ENCODE data around the gene C8A. TPM values are rescaled to one million over a fixed set of nuclear protein-coding genes. Genes with fewer than 3 reads are reported as not detected.

The C8A gene
- not detected in 2 replicates for total RNA-seq (2014; rRNA removed; shearing (Covaris generic))

- DNase-seq (ENCODE audit: low read depth): no peak
These were observed at the start of gene C8A for GRCh38 chr1:56854521-56855099. TSS of gene C8A (plus strand) at chr1:56854797. CDS start at chr1:56854902, 105 bp downstream.

GRCh38 chr1:56806804-56807203 is 47.8 kb upstream of the C8A start:
- peak; percentile 16 for DNase-seq (ENCODE audit: low read depth)

GRCh38 chr1:56808410-56808809 is 46.2 kb upstream of the C8A start:
- DNase-seq (ENCODE audit: low read depth): no peak

GRCh38 chr1:56811331-56811730 is 43.3 kb upstream of the C8A start:
- no peak for DNase-seq (ENCODE audit: low read depth)

- DNase-seq (ENCODE audit: low read depth): no peak
These were observed 40.4 kb upstream of the C8A start for GRCh38 chr1:56814205-56814604.

GRCh38 chr1:56816264-56816663 is 38.3 kb upstream of the C8A start:
- no peak for DNase-seq (ENCODE audit: low read depth)

- DNase-seq (ENCODE audit: low read depth): peak; percentile 21
These were observed 37.7 kb upstream of the C8A start for GRCh38 chr1:56816909-56817308.

GRCh38 chr1:56817716-56818463 is 36.7 kb upstream of the C8A start:
- DNase-seq (ENCODE audit: low read depth): no peak

GRCh38 chr1:56819387-56819899 is 35.2 kb upstream of the C8A start, which contains the start of gene FYB2:
TSS of gene FYB2 (minus strand) at chr1:56819404. CDS start at chr1:56819290, 114 bp downstream.
- no peak for DNase-seq (ENCODE audit: low read depth)

GRCh38 chr1:56820755-56821461 is 33.7 kb upstream of the C8A start:
- peak; percentile 76 for DNase-seq (ENCODE audit: low read depth)

- peak; percentile 50 for DNase-seq (ENCODE audit: low read depth)
These were observed 33.2 kb upstream of the C8A start for GRCh38 chr1:56821462-56821797.

GRCh38 chr1:56824271-56824670 is 30.3 kb upstream of the C8A start:
- DNase-seq (ENCODE audit: low read depth): no peak

GRCh38 chr1:56824938-56825337 is 29.7 kb upstream of the C8A start:
- DNase-seq (ENCODE audit: low read depth): no peak

- no peak for DNase-seq (ENCODE audit: low read depth)
These were observed 29.2 kb upstream of the C8A start for GRCh38 chr1:56825436-56825835.

- DNase-seq (ENCODE audit: low read depth): no peak
These were observed 26.9 kb upstream of the C8A start for GRCh38 chr1:56827711-56828110.

GRCh38 chr1:56830052-56830451 is 24.5 kb upstream of the C8A start:
- no peak for DNase-seq (ENCODE audit: low read depth)

- DNase-seq (ENCODE audit: low read depth): peak; percentile 96
These were observed 22.5 kb upstream of the C8A start for GRCh38 chr1:56831871-56832693.

GRCh38 chr1:56833088-56833487 is 21.5 kb upstream of the C8A start:
- no peak for DNase-seq (ENCODE audit: low read depth)

- DNase-seq (ENCODE audit: low read depth): no peak
These were observed 20.3 kb upstream of the C8A start for GRCh38 chr1:56834137-56834900.

GRCh38 chr1:56835657-56836056 is 18.9 kb upstream of the C8A start:
- DNase-seq (ENCODE audit: low read depth): no peak

GRCh38 chr1:56836359-56836758 is 18.2 kb upstream of the C8A start:
- no peak for DNase-seq (ENCODE audit: low read depth)

All from M059J (cell line).